ENCODE data around the gene NPAS3.

Gene NPAS3

GRCh38 chr14:33273978-33274377 lies 335.3 kb downstream of the NPAS3 start:
- DNase-seq = no peak

- no peak for DNase-seq
These were observed 337.2 kb downstream of the NPAS3 start for GRCh38 chr14:33275879-33276278.

- DNase-seq = no peak
These were observed 341.2 kb downstream of the NPAS3 start for GRCh38 chr14:33279865-33280264.

- DNase-seq = peak; percentile 24
These were observed 342.0 kb downstream of the NPAS3 start for GRCh38 chr14:33280646-33281045.

- no peak for DNase-seq
These were observed 343.9 kb downstream of the NPAS3 start for GRCh38 chr14:33282331-33283230.

GRCh38 chr14:33285902-33286700 lies 347.4 kb downstream of the NPAS3 start:
- DNase-seq = no peak

- no peak for DNase-seq
These were observed 348.5 kb downstream of the NPAS3 start for GRCh38 chr14:33287189-33287588.

- DNase-seq = no peak
These were observed 352.0 kb downstream of the NPAS3 start for GRCh38 chr14:33290641-33291040.

GRCh38 chr14:33291529-33292104 lies 352.9 kb downstream of the NPAS3 start:
- DNase-seq = no peak

- DNase-seq = no peak
These were observed 355.7 kb downstream of the NPAS3 start for GRCh38 chr14:33294419-33294818.

GRCh38 chr14:33297565-33297964 lies 358.9 kb downstream of the NPAS3 start:
- DNase-seq = no peak

- DNase-seq = no peak
These were observed 369.1 kb downstream of the NPAS3 start for GRCh38 chr14:33307691-33308251.

GRCh38 chr14:33309106-33309505 lies 370.4 kb downstream of the NPAS3 start:
- no peak for DNase-seq

- DNase-seq = no peak
These were observed 376.5 kb downstream of the NPAS3 start for GRCh38 chr14:33315217-33315616.

- DNase-seq = no peak
These were observed 377.0 kb downstream of the NPAS3 start for GRCh38 chr14:33315721-33316120.

GRCh38 chr14:33317675-33318074 lies 379.0 kb downstream of the NPAS3 start:
- DNase-seq = no peak

- DNase-seq = no peak
These were observed 385.3 kb downstream of the NPAS3 start for GRCh38 chr14:33323979-33324378.

GRCh38 chr14:33331176-33331949 lies 392.7 kb downstream of the NPAS3 start:
- DNase-seq = no peak

- no peak for DNase-seq
These were observed 393.8 kb downstream of the NPAS3 start for GRCh38 chr14:33332497-33332896.

- DNase-seq = peak; percentile 11
These were observed 396.7 kb downstream of the NPAS3 start for GRCh38 chr14:33335366-33335765.

- DNase-seq = no peak
These were observed 403.8 kb downstream of the NPAS3 start for GRCh38 chr14:33342299-33342974.

GRCh38 chr14:33343016-33343415 lies 404.3 kb downstream of the NPAS3 start:
- DNase-seq = no peak

Measured in NCI-H226 (cell line).